IPS DF 6.9 (cell line): Measurements from ENCODE around the gene P2RX2.

ENCODE experiments used
- DNase-seq: peaks from one replicate; pipeline ENCODE4 v3.0.0-alpha.2; 2013; ENCODE audit warnings: low read depth, low spot score
- H3K27ac ChIP-seq: one replicate; pipeline ENCODE4 v1.5.1; 2013; ENCODE audit warnings: low read length, control low read depth
- H3K27me3 ChIP-seq: 2 replicates; pipeline ENCODE4 v1.6.1; 2013; ENCODE audit warnings: mild to moderate bottlenecking, low read length; ENCODE audit not compliant: control insufficient read depth, insufficient read depth
- H3K36me3 ChIP-seq: 2 replicates; pipeline ENCODE4 v1.6.1; 2013; ENCODE audit warnings: low read length; ENCODE audit not compliant: control insufficient read depth, insufficient read depth
- H3K4me1 ChIP-seq: 2 replicates; pipeline ENCODE4 v1.6.1; 2013; ENCODE audit warnings: low read length; ENCODE audit not compliant: control insufficient read depth, insufficient read depth
- H3K4me3 ChIP-seq: 2 replicates; pipeline ENCODE4 v1.5.1; 2013; ENCODE audit warnings: mild to moderate bottlenecking, low read length
- H3K9me3 ChIP-seq: 2 replicates; pipeline ENCODE4 v1.6.1; 2013; ENCODE audit warnings: low read length, inconsistent platforms; ENCODE audit not compliant: control insufficient read depth, insufficient read depth
- whole genome bisulfite sequencing: extraction: QIAGEN DNeasy Blood & Tissue Kit; methylation state at CpG from one replicate; pipeline ENCODE4 v1.1.7; 2013; ENCODE audit warnings: mixed read lengths, missing lambda C conversion rate; ENCODE audit not compliant: insufficient read length, insufficient coverage; 5-methylcytosine and 5-hydroxymethylcytosine counted together

P2RX2 gene

GRCh38 chr12:132665149-132665491, 46.5 kb downstream of the P2RX2 start:
- DNase-seq: no peak
- H3K9me3 ChIP-seq: no peaks in the 10 kb centered on the region
- no peaks in the 10 kb centered on the region for H3K27me3 ChIP-seq
- peaks cover 63% of the 10 kb centered on the region for H3K36me3 ChIP-seq
- no CpG with 5 or more reads among the region's 13 CpGs for WGBS
- H3K27ac ChIP-seq: no peak overlapping the region
- no peak overlapping the region for H3K4me3 ChIP-seq
- H3K4me1 ChIP-seq: no peaks in the 10 kb centered on the region; the same call in 1 of the 2 replicates

DNA sequence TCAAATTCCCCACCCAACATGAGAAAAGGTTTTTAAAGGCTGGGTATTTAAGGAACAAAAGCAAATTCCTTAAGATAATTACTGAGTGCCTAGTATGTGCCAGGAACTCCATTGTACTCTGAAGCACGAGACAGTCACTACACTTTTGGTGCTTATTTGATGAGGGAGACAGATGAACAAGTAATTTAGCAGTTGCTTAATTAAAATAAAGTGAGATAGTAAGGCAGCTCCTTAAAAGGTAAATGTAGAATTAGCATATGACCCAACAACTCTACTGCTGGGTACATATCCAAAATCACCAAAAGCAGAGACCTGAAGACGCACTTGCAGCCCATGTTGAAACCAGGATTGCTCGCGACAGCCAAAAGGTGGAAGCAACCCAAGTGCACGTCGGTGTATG, 47.2 kb downstream of the P2RX2 start:
- no peaks in the 10 kb centered on the region for H3K27me3 ChIP-seq
- H3K4me3 ChIP-seq: no peak overlapping the region
- no peaks in the 10 kb centered on the region for H3K9me3 ChIP-seq
- H3K4me1 ChIP-seq: no peaks in the 10 kb centered on the region; the same call in 1 of the 2 replicates
- no peak for DNase-seq
- peaks cover 58% of the 10 kb centered on the region for H3K36me3 ChIP-seq
- WGBS: no CpG with 5 or more reads among the region's 6 CpGs
- H3K27ac ChIP-seq: no peak overlapping the region

DNA sequence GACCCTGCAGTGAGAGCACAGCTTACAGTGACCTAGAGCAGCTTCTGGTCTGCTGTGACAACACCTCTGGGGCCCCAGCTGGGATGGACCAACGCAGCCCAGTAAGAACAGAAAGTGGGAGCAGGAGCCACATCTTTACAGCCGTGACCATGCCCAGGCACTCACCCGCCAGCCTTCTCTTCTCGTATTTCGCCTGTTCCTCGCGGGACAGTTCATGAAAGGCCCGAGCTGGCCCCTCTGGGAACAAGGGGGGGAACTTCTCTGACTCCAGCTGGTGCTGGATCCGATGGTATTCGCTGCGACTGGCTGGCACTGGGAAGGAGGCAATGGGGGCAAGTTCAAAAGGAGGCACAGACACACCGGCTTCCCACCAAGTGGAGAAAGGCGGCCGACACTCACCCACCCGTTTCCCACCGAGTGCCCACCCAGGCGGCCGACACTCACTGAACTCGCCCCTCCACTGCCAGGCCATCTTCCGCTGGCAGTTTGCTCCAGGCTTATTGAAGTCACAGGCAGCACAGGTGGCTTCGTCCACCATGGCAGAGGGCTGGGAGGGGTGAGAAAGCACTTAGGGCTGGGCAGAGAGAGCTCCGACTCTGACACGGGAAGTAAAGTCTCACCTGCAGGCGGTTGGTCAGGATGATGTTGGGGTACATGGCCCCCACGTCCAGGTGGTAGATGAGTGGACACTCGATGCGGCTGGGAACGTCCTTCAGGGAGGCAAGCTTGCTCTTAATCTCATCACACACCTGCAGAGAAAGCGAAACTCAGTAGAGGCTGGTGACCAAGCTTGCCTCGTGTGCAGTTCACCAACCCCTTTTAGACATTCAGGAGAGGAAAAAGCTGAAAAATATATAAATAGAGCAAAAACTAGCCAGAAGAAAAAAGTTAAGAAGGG, 49.9 kb downstream of the P2RX2 start:
- H3K27ac ChIP-seq: no peak overlapping the region
- H3K36me3 ChIP-seq: peaks cover 54% of the 10 kb centered on the region

GRCh38 chr12:132669166-132669879, 50.7 kb downstream of the P2RX2 start:
- no peak overlapping the region for H3K27ac ChIP-seq
- H3K4me1 ChIP-seq: no peaks in the 10 kb centered on the region
- no peak overlapping the region for H3K4me3 ChIP-seq
- no peak for DNase-seq
- WGBS: no CpG with 5 or more reads among the region's 17 CpGs
- H3K27me3 ChIP-seq: no peaks in the 10 kb centered on the region
- no peaks in the 10 kb centered on the region for H3K9me3 ChIP-seq
- peaks cover 53% of the 10 kb centered on the region for H3K36me3 ChIP-seq

More for the DNA sequence above, 49.9 kb downstream of the P2RX2 start:
- Histone ChIP-seq H3K27me3 (no peaks in the 10 kb centered on the region), H3K4me3 (no peak overlapping the region), H3K9me3 (no peaks in the 10 kb centered on the region), H3K4me1 (no peaks in the 10 kb centered on the region; the same call in 1 of the 2 replicates)
- no CpG with 5 or more reads among the region's 30 CpGs for WGBS
- DNase-seq: no peak
